ENCODE data around the gene SLC25A26. TPM values are rescaled to one million over a fixed set of nuclear protein-coding genes. Genes with fewer than 3 reads are reported as not detected.
"Not testable (repeated sequence)": the region's sequence is repeated elsewhere in the genome, so short reads cannot be mapped to it uniquely, and the experiment has no call there.

SLC25A26 gene
- total RNA-seq, 1 donor from 2014 or later = 25.9 TPM

GRCh38 chr3:66409771-66410754 lies 189.3 kb downstream of the SLC25A26 start:
- DNase-seq (ENCODE audit: low read depth, low spot score) = no peak

GRCh38 chr3:66410976-66411375 lies 190.2 kb downstream of the SLC25A26 start:
- DNase-seq (ENCODE audit: low read depth, low spot score) = no peak

GRCh38 chr3:66411474-66411873 lies 190.7 kb downstream of the SLC25A26 start:
- DNase-seq (ENCODE audit: low read depth, low spot score) = no peak

DNA sequence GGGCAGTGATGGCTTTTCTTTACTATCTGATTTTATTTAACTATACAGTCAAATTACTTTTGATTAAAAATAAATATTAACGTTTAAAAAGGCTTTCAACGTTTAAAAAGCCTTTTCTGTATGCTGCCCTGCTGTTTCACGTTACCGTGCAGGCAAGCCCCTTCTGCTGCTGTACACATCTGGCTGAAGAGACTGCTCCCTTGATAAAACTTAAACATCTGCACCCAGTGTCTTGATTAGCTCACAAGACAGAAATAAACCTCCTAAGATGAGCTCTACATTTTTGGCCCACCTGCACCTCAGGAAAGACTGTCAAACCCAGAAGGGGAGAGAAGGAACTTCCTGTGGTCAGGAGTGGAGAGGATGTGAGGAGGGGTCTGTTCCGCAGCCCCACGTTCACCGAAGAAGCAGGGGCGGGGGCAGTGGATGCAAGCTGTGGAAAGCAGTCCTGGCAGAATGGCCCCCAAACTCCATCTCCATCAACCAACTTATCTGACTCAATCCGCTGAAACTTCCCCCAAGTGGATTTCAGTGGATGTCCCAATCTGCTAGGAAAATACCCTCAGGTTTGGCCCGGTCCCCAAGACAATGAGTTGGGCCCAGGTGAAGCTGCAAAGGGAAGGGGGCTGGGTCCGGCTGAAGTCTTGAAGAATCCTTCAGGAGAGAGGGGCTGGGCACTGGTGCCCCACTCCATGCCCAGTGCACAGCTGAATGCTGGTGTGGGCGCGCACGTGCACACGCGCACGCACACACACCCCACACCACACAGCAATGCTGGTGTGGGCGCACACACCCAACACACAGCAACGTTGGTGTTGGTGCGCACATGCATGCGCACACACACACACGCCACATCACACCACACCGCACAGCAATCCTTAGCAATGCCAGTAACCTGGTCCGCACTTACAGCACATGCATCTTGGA lies 191.4 kb downstream of the SLC25A26 start:
- no peak for DNase-seq (ENCODE audit: low read depth, low spot score)

DNA sequence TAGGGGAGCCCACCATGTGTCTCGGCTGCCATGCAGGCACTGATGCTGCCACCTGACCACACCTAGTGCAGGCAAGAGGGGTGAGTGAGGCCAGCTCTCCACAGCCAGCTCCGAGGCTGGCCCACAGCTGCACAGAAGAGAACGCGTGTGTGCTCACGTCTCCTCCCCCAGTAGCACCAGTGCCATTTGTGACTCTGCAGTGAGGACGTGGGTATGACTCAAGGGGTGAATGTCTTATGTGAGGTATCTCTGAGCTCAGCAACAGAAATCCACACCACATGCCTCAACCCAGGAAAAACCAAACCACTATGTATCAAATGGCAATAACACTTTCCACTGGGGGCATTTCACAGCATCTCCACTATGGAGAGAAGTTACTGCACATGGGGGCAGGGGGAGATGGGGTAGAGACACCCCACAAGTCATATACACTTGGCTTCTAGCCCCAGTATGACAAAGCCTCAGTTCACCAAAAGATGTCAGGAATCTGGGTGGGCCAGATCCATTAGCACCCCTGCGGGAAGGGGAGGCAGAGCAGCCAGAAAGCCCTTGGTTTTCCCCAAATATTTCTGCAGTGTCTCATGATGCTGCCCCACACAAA lies 192.4 kb downstream of the SLC25A26 start:
- DNase-seq (ENCODE audit: low read depth, low spot score) = no peak

DNA sequence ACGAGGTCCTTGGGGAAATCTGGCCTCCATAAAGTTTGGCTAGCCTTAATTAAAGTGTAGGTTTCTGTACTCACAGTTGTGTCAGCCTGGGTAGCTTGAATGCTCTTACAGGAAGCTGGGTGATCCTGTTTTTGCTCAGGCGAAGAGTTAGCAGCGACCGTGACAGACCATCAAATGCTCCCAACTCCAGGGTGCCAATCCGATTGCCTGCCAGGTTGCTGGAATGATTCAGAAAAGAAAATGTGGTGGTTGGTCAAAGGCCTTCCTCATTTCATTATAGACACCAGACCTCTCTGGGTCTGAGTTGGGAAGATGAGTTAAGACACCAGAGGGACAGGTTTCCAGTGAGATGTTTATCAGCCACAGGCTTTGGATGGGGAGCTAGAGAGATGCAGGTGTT lies 194.0 kb downstream of the SLC25A26 start:
- DNase-seq (ENCODE audit: low read depth, low spot score) = no peak

GRCh38 chr3:66415867-66416428 lies 195.1 kb downstream of the SLC25A26 start:
- DNase-seq (ENCODE audit: low read depth, low spot score) = no peak

- DNase-seq (ENCODE audit: low read depth, low spot score) = no peak
Observed at GRCh38 chr3:66416556-66417304, 195.9 kb downstream of the SLC25A26 start.

GRCh38 chr3:66418475-66418931 lies 197.7 kb downstream of the SLC25A26 start:
- DNase-seq (ENCODE audit: low read depth, low spot score) = no peak

- DNase-seq (ENCODE audit: low read depth, low spot score) = no peak
Observed at GRCh38 chr3:66419036-66419435, 198.2 kb downstream of the SLC25A26 start.

- not testable (repeated sequence) for DNase-seq (ENCODE audit: low read depth, low spot score)
Observed at GRCh38 chr3:66421144-66421543, 200.3 kb downstream of the SLC25A26 start.

- DNase-seq (ENCODE audit: low read depth, low spot score) = not testable (repeated sequence)
Observed at GRCh38 chr3:66421893-66422292, 201.1 kb downstream of the SLC25A26 start.

- DNase-seq (ENCODE audit: low read depth, low spot score) = no peak
Observed at GRCh38 chr3:66423791-66424190, 203.0 kb downstream of the SLC25A26 start.

- DNase-seq (ENCODE audit: low read depth, low spot score) = no peak
Observed at GRCh38 chr3:66425032-66425431, 204.2 kb downstream of the SLC25A26 start.

DNA sequence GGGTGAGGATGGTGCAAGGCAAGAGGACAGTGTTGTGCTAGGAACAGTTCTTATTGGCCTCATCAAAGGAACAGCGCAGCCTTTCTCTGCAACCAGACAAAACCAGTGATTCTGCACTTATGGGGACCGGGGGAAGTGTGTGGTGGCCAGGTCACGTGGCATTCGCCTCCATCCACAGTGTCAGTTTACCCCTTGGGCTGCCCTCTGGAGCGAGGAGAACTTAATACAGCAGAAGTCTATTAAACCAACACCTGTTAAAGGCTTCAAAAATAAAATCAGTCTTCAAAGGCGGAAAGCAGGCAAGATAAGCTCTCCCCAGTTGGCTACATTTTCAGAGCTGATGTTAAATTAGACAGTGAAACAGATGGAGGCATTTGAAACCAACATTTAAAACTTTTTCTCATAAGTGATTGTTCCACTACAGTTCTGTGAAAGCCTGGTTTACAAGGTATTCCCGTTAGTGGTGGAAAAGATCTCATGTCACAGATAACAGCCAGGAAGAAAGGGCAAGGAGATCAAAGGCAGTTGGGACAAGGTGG lies 204.8 kb downstream of the SLC25A26 start:
- no peak for DNase-seq (ENCODE audit: low read depth, low spot score)

DNA sequence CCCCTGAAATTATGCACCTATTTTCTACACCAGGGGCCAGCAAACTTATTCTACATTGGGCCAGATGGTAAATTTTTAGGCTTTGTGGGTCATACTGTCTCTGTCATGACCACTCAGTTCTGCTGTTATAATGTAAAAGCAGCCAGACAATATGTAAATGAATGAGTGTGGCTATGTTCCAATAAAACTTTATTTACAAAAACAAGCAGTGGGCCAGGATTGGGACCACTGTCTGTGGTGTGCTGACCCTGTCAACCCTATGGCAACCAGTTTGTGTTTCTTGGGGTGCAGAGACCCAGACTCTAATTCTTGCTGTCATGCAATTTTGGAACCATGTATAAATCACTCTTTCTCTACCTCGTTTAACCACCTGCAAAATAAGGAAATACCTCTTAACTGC lies 205.3 kb downstream of the SLC25A26 start:
- no peak for DNase-seq (ENCODE audit: low read depth, low spot score)

DNA sequence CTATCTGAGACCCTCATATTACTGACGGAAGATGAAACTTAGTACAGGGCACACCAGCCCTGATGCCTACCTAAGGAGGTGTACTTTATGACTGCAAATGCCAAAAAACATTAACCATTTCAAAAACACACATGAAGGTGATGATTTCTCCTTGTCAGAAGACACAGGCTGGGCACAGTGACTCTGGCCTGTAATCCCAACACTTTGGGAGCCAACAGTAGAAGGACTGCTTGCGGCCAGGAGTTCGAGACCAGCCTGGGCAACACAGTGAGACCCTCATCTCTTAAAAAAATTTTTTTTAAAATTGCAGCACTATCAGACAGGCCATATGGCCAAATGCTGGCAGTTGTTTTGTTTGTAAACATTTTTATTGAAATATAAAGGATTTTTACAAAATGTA lies 206.6 kb downstream of the SLC25A26 start:
- DNase-seq (ENCODE audit: low read depth, low spot score) = no peak

DNA sequence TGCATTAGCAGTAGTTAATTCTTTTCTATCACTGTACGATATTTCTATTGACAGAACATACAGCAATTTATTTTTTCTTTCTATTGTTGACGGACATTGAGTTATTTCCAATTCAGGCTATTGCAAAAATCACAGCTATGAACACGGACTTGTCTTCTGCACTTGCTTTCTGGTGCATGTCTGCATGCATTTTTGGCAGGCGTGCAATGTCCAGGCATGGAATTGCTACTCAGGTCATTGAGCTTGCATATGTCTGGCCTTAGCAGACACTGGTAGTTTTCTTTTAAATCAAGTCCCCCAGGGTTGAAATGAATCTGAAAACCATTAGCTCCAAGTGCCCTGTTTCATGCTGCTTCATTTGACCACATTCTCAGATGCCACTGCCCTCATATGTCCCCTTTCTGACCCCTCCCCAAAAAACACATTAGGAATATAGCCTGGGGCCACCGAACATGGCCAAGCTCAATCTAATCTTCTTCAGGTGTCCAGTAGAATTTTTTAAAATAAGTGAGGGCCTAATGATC lies 207.2 kb downstream of the SLC25A26 start:
- no peak for DNase-seq (ENCODE audit: low read depth, low spot score)

Measured in pulmonary artery endothelial cell (primary cell).